Stimulated activated CD4-positive, alpha-beta T cell treated with anti-CD3 and anti-CD28 coated beads, Interleukin-12 subunit alpha, Interleukin-12 subunit beta, amount 100 ng/mL, for 24 hours (primary cell): ENCODE results near the gene QRFP.
A peak's percentile ranks its signal among the peaks of the same experiment; 100 is the strongest.

ENCODE experiments used
- DNase-seq, 2 experiments: peaks; one replicate each; pipeline ENCODE4 v3.0.0-alpha.2; 2020; ENCODE audit warnings: low read depth in 2 of 2

QRFP gene, protein sequence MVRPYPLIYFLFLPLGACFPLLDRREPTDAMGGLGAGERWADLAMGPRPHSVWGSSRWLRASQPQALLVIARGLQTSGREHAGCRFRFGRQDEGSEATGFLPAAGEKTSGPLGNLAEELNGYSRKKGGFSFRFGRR

DNA sequence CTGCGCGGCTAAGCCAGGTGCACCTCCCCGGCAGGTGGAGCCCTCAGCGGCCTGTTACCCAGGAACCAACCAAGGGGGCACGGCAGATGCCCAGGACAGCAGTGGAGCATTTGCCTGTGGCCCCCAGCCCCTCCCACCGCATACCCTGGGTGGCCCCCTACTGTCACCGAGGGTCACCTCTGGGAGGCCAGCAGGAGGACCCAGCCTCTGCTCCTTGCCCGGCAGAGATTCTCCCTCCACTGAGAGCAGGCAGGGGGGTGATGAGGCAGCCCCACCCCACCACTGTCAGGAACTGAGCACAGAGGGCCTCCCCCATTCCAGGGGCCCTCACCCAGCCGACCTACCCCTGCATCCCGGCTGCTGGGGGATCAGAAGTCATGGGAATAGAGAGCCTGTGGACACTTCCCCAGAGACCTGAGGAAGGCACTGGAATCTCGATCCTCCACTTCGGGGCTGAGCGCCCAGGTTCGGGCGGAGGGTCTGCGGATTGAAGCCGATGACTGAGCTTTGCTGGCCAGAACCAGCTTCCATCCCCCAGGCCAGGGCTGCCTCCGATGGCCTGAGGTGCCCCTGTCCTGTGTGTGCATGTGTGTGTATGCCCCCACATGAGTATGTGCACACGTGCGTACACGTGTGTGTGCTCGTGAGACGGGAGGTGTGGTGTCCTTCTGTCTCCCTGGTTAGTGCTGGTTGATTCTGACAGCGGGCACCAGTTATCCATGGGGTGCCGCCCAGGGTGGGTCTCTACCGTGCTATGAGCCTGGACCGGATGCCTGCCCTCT, at the start of gene QRFP:
Gene QRFP, minus strand, starts transcription at position 580 of the 782 bp plus-strand sequence. CDS start 2,974 bp downstream, outside the sequence.
- no peak for DNase-seq

DNA sequence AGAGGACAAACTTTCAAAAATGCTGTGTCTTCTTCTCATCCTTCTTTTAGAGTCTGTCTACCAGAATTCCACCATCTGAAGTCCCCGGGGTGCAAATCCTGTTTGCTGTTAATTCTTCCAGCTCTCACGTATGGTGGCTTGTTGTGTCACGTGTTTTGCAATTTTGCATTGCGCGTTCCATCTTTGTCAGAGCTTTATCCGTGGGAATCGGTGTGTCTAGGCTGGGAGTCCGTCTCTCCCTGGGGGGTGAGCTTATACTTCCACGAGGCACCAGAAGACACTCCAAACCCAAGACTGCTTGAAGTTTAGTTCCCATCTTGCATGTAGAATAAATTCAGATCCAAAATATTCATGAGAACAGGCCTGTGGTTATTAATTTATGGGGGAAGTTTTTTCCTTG, 48.6 kb upstream of the QRFP start:
- DNase-seq = no peak

DNA sequence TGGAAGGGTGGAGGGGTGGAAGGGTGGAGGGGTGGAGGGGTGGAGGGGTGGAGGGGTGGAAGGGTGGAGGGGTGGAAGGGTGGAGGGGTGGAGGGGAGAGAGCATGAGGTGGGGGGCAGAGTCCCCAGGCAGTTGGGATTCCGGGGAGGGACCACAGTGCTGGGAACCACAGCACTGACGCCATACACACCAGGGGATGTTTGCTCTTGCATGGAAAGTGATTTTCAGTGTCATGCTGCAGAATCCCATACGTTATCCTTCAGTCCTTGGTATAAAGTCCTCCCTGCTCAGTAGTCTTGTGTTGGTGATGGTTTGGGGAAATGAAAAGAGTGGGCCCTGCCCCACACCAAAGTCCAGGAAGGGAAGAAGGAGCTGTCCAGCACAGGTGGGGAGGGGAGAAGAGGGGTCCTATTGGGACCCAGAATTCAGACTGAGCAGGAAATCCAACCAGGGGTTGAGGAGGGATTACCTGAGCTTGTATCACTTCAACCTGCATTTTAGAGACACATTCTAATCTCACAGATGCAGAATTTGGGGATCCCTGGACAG, 48.0 kb upstream of the QRFP start:
- no peak for DNase-seq

DNA sequence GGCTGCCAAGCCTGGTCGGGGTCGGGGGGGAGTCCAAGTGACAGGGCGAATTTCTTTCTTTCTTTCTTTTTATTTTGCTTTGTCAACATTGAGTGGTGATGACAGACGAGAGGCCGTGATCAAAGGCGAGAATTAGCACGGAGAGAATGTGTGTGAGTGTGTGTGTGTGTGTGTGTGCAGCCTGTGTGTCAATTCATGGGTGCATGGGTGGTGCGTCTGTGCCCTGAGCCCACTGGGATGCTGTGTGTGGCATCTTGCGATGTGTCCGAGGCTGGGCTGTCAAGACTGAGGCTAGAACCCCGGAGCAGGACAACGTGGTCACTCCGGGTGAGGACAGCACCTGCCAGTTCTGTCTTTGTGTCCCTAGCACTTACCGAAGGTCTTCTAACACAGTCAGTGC, 47.2 kb upstream of the QRFP start:
- DNase-seq = no peak

DNA sequence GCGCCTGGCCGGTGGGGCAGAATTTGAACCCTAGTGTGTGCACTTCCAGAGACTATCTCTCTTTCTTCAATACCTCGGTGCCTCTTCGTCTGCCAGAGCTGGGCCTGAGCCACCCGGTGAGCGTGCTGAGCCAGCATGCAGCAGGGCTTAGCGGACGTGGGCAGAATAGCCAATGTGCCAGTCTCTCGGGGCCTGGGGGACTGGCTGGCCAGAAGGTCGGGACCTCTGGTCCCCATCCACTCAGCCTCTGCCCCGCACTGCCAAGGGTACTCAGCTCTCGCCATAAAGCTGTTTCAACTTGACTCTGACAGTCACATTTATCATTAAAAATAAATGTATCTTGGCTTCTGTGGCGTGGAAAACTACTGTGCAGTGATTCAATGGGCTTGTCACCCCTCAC, 46.6 kb upstream of the QRFP start:
- no peak for DNase-seq

DNA sequence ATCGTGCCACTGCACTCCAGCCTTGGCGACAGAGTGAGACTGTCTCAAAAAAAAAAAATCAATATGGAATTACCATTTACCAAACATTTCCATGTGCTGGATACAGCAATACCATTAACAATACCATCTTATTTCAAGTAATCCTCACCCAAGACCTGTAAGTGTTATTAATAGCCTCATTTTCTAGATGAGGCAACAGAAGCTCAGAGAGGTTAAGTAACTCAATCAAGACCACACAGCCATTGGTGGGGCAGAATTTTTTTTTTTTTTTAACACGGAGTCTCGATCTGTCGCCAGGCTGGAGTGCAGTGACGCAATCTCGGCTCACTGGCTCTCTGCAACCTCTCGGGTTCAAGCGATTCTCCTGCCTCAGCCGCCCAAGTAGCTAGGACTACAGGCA, 46.1 kb upstream of the QRFP start:
- DNase-seq = no peak

DNA sequence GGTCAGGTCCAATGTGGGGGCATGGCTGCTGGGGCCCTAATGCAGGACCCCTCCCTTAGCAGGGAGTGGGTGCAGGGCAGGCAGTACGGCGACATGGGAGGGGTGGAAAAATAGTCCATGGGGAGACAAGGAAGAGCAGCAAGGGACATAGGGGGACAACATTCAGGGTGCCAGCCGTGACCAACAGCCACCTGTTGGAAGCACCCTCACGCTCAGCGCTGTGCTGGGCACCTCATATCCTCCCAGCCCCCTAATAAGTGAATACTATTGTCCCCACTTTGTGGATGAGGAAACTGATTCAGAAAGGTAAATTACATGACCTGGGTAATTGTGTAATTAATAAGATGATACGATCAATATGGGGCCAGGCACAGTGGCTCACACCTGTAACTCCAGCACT, 45.5 kb upstream of the QRFP start:
- DNase-seq = no peak

DNA sequence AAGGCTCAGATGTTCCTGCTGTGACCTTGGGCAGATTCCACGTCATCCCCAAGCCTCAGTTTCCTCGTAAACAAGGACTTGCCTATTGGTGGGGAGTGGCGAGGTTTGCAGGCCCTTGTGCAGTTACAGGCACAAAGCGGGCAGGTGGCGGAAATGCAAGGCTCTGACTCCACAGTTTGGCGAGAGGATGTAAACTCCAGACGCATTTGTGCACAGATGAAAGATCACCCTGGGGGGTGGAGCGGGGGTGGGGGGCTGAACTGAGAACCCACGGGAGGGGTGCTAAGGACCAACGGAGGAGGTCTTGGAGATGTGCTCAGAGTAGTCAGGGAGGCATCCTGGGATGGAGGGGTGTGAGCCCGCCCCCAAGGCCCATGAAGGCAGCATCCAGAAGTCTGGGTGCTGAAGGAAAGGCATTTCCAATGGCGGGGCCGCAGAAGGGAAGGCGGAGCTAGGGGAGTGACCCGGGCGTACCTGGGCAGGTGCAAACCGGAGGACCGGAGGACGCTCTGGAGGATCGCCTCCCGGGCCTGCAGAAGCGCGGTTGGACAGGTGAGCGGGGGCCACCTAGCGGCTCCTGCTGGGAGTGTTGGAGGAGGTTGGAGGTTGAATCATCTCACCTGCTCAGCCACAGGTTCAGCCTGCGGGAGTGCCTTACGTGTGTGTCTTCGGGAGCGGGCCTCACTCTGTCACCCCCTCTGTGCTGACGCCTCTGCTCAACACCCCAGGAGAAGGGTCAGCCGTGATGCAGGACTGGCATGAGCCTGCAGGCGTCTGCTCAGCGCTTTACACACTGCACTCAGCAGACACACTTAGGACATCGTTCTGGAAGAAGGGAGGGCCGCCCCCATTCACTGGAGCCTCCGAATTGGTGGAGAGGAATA, 44.3 kb upstream of the QRFP start:
- DNase-seq = peak; percentile 47 to 71

DNA sequence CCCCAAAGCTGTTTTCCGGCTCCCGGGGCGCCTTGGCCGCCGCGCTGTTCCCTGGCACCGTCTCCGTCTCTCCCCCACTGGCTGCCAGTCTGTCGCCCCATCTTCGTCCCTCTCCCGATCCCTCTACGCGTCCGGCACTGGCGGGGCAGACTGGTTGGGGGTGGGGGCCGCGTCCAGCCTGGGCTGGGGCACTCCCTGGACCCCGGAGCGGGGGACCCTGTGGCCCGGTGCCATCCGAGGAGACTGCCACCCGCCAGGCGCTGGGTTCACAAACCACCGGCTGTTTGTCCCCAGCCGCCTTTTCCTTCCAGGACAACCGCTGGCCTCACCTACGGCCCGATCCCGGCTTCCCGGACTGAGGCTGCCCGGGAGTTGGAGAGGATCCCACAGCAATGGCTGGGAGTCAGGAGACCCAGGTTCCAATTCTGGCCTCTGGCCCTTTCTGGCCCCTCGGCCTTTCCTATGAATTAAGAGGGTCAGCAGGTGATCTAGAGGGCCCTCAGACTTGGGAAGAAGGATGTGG, 43.5 kb upstream of the QRFP start:
- no peak for DNase-seq

DNA sequence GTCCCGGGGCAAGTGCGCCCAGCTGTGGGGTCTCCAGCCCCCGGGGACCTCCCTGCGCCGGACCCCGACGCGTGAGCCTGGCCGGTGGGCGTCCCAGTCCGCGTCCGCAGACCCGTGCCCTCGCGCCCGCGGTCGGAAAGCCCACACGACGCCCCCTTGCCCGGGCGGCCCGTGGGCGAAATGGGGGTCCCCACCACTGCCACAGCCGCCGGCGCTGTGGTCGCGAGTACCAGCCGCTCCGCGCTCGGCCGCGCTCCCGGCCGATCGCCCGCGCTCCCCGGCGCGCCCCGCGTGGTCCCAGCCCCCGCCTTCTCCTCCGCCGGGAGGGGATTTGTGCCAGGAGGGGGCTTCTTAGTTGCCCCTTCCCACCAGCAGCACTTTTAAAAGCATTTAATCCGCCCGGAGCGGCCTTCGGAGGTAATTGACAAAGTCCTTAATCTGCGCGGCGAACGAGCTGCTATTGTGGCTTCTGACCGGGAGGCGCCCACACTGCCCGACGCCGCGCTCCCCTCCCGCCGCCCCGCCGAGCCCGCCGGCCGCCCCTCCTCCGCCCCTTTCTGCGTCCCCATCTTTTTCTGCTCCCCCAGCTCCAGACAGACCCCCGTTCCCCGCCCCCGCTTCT, 42.9 kb upstream of the QRFP start:
- DNase-seq = no peak

DNA sequence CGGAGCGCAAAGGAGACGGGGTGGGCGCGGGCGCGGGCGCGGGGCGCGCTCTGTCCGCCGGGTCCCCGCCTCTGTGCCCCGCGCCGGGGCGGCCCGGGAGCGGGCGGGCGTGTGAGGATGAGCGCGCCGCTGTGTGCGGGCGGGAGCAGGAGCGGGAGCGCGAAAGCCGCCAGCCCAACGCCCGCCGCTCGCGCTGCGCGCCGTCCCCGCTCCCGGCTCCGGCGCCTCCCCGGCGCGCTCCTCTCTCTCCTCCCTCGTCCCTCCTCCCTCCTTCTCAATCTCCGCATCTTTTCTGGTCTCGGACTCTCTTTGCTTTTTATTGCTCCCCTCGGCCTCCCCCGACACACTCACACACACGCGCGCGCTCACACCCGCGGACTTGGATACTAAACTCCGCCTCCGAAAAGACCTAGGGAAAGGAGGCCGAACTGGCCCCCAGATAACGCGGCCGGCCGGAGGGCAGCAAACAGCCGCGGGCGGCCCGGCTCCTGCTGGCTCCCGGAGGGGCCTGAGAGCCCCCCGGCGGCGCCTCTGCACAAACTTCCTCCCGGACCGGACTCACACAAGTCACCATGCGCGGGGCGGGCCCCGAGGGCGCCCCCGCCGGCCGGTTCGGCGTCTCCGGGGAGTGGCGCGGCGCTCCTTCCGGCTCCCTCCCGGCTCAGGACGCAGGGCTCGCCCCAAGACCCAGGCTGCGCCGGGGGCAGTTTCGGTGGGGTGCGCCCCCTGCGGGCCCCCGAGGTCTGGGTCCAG, 42.2 kb upstream of the QRFP start, which contains the start of gene FIBCD1:
Gene FIBCD1, minus strand, starts transcription at position 596 of the 753 bp plus-strand sequence. CDS start 640 bp downstream, outside the sequence.
- DNase-seq = peak in 1 of 2 experiments; percentile 14

DNA sequence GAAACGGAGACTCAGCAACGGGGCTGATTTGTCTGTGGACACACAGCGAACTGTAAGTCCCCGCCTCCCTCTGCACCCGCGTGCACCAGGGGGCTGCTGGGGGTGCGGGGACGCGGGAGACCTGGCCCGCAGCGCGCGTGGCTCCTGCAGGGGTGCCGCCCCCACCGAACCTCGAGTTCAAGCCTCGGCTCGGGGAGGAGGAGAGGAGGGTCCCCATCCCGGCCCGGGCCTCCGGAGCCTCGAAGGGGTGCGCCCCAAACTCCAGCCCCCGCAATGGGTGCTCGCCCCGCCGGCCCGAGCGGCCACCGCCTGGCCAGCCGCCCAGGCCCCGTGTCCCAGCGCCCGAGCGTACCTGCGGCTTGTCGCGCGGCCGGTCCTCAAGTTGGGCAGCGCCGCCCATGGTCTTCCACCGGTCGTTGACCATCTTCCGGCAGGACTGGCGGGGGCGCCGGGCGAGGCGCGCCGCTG, 41.6 kb upstream of the QRFP start:
- no peak for DNase-seq

DNA sequence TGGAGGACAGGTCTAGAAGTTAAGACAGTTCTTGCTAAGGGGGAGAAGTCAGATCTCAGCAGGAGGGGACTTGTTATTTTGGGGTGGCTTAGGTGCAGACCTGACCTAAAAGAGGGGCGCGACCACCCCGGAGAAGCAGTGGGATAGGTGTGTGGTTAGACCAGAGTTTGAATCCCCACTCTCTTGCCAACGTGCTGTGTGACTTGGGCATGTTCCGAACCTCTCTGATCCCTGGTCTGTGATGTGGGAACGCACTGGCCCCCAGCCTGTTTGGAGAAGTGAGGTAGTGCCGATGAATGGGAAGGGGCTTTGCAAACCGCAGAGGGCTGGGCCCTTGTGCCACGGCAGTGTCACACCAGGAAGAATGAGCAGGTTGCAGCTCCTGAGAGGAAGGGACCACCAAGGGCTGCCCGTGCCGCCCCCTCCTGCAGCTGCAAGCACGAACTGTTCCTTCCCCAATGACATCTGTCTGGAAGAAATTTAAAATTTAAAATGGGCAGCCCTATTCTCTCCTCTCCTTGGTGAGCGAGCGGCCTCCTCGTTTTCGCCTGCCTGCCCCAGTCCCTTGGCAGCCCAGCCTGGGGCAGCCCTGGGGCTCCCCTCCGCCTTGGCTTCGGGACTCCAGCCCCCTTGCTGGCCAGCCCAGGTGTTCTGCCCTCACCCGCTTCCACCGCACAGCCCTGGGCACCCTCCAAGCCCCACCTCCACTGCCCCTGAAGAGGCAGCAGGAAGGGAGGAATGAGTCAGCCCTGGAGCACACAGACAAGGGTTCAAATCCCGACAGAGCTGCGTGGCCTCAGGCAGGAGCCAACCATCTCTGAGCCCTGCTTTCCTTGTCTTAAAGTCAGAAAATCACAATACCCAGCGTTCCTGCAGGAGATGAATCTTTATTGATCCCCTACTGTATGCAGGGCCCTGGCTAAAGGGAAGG, 40.8 kb upstream of the QRFP start:
- no peak for DNase-seq

DNA sequence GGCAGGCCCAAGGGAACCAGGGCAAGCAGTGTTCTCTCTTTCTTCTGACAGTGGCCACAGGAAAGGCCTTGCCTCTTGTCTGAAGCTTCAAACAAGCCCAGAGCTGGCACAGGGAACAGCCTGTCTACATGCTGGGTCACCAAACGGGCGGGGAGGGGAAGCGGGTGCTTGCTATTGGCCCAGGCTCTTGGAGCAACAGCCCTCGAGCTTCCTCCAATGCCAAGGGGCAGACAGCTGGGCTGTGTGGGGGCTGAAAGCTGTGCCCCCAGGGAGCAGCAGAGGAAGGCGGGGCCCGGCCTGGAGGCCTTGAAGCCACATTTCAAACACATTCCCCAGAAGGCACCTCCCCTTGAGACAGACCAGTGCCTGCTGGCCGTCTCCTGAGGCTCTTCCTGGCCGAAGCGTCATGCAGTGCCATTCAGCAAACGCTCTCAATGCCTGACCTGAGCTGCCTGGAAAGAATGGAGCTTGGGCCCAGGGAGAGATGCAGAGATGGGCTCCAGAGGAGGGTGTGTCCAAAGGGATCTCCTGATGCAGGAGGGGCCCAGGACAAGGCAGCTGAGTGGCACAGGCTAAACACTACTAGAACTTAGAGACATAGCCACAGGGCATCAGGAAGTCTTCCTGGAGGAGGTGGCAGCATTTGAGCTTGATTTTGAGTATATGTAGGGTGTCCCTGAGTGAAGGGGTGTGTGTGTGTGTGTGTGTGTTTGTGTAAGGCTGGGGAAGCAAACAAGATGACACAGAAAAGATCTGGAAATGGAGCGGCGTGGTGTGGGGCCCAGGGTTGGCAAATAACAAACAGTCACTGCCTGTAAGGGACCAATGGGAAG, 39.9 kb upstream of the QRFP start:
- no peak for DNase-seq

DNA sequence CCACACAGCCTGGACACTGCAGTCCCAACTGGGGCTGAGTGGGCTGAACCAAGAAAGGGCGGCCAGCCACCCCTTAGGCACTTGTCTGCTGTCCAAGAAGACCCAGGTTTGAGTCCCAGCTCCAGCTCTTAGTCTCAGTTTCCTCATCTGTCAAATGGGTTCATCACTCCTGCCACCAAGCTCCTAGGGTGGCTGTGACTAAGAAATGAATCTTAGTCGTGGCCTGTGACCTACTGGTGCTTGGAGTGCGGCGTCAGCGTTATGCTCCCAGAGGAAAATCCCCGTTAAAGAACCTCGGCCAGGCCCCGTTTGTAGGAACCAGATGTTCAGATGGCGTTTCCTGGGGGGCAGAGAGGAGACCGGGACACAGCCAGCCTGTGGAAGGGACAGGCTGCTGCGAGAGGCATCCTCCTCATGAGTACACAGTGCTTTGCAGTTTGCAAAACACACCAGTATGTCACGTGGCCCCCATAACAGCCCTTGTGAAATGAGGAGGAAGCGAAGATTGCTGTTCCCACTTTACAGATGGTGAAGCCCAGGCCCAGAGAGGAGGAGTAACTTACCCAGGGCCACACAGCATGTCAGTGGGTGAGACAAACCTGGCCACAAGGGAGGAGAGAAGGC, 39.1 kb upstream of the QRFP start:
- no peak for DNase-seq

DNA sequence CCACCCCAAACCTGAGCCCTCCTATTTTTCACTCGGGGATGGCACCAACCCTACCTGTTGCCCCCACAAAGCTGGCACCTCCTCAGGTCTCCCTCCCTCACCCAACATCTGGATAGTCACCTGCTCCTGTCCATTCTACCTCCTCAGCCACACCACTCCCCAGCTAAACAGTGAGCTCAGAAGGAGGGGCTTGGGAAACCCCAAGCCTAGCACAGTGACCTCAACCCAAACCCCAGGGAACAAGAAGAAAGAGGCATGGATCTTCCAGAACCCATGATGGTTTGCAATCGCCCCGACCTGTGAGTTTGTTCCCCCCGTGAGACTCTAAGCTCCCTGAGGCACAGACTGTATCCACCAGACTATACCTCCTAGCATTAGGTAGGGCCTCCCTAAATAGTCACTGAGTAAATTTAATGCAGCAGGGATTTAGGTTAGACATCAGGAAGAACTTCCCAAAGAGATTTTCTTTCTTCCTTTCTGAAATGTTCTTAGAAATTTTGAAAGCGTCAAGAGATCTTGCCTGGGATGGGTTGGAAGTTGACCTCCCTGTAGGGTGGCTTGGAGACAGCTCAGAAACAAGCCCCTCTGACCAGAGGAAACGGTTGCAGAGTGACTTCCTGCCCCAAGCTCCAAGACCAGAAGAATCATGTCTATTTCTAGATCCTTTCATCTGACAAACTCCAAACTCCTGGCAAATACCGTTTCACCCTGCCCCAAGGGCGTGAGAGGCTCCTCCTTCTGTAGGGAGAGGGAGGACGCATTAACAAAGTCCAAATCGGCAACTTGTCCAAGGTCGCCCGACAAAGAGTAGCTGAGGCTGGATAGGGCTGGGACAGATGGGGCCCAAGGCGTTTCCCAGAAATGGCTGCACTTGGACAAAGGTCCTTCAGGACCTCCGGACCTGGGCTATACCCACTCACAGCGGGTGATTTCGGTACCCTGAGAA, 38.4 kb upstream of the QRFP start:
- DNase-seq = no peak

DNA sequence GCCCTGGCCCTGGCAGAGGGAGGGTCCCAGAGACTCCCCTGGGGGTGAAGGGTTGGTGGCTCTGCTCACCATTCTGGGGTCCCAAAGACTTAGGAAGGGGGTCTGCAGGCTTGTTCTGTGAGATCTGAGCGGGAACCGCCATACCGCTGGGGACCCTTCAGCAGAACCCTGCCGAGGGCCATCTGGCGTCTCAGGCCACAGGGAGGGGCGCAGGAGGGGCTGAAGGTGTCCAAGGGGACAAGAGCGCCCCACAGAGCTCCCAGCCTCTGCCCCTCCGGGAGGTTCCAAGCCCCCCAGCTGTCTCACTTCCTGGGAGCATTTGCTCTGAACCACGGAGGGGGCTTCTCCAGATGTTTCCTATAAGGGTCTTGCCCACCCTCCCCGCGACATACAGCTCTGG, 37.6 kb upstream of the QRFP start:
- DNase-seq = no peak
